ENCODE data around the gene CMC2.

- TF ChIP-seq CTCF (IDR thresholded peaks at IDR 0.05) = no peak
- TF ChIP-seq POLR2AphosphoS5 (IDR thresholded peaks at IDR 0.05) = peak; percentile 96 to 98 (median 98)
- TF ChIP-seq POLR2A (IDR thresholded peaks at IDR 0.05) = peak; percentile 86 to 88
- TF ChIP-seq EP300 (IDR thresholded peaks at IDR 0.05) = peak in 2 of 4 donors; percentile 2 to 79
Observed at GRCh38 chr16:81006813-81007695, at the start of gene CMC2, which contains the start of gene CENPN.

All from sigmoid colon (tissue), 4 donors.